HuH-7.5 (cell line): ENCODE data around the gene KDM2A.
"Not testable (repeated sequence)": the region's sequence is repeated elsewhere in the genome, so short reads cannot be mapped to it uniquely, and the experiment has no call there.

Source experiments
- DNase-seq: peaks from one replicate; pipeline ENCODE4 v3.0.0; 2011; ENCODE audit warnings: low spot score

Gene KDM2A

GRCh38 chr11:67117672-67118180, 1.3 kb upstream of the KDM2A start:
- DNase-seq, result peak; percentile 93

GRCh38 chr11:67118181-67118766, 789 bp upstream of the KDM2A start:
- peak; percentile 97 for DNase-seq

GRCh38 chr11:67119585-67120391, 725 bp downstream of the KDM2A start:
- DNase-seq, result peak; percentile 94

- DNase-seq, result no peak
Measured at GRCh38 chr11:67120456-67120855, 1.4 kb downstream of the KDM2A start.

- DNase-seq, result no peak
Measured at GRCh38 chr11:67120881-67121710, 2.0 kb downstream of the KDM2A start.

- not testable (repeated sequence) for DNase-seq
Measured at GRCh38 chr11:67123801-67124200, 4.7 kb downstream of the KDM2A start.

GRCh38 chr11:67126243-67126642, 7.2 kb downstream of the KDM2A start:
- DNase-seq, result not testable (repeated sequence)

- no peak for DNase-seq
Measured at GRCh38 chr11:67126986-67127385, 7.9 kb downstream of the KDM2A start.

GRCh38 chr11:67130861-67131260, 11.8 kb downstream of the KDM2A start:
- not testable (repeated sequence) for DNase-seq

- no peak for DNase-seq
Measured at GRCh38 chr11:67136156-67136555, 17.1 kb downstream of the KDM2A start.

- DNase-seq, result no peak
Measured at GRCh38 chr11:67138922-67139321, 19.9 kb downstream of the KDM2A start.

- no peak for DNase-seq
Measured at GRCh38 chr11:67146516-67147226, 27.6 kb downstream of the KDM2A start.

GRCh38 chr11:67153971-67154370, 34.9 kb downstream of the KDM2A start:
- DNase-seq, result no peak

- DNase-seq, result no peak
Measured at GRCh38 chr11:67154726-67155125, 35.7 kb downstream of the KDM2A start.

- DNase-seq, result no peak
Measured at GRCh38 chr11:67157691-67158090, 38.6 kb downstream of the KDM2A start.

- DNase-seq, result no peak
Measured at GRCh38 chr11:67158221-67158620, 39.2 kb downstream of the KDM2A start.

GRCh38 chr11:67160045-67160444, 41.0 kb downstream of the KDM2A start:
- no peak for DNase-seq

GRCh38 chr11:67160872-67161783, 42.1 kb downstream of the KDM2A start:
- no peak for DNase-seq

- no peak for DNase-seq
Measured at GRCh38 chr11:67163006-67163405, 43.9 kb downstream of the KDM2A start.

- no peak for DNase-seq
Measured at GRCh38 chr11:67165623-67166022, 46.6 kb downstream of the KDM2A start.

- DNase-seq, result no peak
Measured at GRCh38 chr11:67167091-67167490, 48.0 kb downstream of the KDM2A start.
